NCI-H2196 (cell line): ENCODE results near the gene VAMP3.
A peak's percentile ranks its signal among the peaks of the same experiment; 100 is the strongest.

Experiments used
- DNase-seq: peaks from one replicate; lab custom pipeline; 2025; ENCODE audit not compliant: unreplicated experiment; lab: John Stamatoyannopoulos, UW

Gene VAMP3, protein sequence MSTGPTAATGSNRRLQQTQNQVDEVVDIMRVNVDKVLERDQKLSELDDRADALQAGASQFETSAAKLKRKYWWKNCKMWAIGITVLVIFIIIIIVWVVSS

DNA sequence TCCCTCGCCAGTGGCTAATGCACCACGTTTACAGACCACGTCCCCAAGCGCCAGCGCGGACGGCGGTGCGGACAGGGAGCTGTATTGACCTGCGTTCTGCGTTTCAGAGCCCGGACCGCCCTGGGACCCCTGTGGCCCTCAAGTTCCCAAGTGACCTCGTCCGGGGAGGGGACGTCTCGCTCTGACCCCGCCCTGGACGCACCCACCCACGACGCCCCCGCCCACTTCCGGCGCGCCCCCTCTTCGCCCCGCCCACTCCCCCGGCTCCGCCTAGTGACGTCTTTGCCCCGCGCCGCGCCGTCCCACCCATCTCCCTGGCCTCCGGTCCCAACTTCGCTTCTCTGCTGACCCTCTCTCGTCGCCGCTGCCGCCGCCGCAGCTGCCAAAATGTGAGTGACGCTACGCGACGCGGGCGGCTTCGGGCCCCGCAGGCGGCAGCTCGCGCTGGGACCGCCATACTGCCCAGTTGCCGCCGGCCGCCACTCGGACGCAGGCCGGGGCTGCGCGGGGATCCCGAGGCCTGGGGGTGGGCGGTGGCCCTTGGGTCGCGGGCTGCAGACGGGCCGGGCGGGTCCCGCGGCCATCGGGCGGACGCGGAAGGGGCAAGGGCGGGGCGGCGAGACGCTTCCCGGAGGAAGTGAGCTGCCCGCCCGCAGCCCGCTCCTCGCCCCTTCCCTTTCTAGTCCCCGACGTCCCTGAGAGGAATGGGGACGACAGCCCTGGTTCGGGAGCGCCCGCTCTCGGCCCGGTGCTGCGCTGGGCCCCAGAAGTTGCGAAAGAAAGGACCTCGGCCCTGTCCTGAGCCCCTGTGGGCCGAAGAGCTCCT lies at the start of gene VAMP3:
Gene VAMP3 (plus strand): TSS at position 300 of the 826 bp plus-strand sequence. CDS start 88 bp downstream, at position 388.
- peak; percentile 77 for DNase-seq

DNA sequence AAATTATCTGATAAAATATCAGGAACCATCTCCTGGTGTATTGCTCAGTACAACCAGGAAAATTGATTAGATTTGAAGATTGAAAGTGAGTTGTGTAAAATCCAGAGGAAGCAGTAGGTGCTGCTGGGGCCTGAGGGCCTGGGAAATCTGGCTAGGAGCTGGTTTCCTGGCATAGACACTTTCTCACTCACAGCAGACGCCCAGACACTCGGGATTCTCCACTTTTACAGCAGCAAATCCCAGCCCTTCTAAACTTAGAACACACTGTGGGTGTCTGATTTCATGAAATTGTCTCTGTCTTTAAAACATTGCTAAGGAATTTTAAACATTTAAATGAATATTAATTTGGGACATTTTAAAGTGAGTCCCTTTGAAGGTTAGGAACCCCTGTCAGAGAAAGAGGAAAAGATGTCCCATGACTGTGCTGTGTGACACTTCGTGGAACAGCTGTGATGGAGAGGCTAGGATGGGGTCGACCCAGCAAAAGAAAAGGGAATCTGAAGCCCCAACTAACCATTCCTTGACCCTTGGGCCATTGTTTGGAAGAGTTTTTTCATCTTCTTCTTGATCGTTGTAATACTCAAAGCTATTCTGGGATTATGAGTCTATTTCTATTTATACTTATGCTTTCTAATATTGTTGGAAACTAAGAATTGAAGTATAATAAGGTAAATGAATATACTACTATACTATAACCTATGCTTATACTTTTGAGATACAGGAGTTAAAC lies 49.0 kb upstream of the VAMP3 start:
- DNase-seq: no peak

DNA sequence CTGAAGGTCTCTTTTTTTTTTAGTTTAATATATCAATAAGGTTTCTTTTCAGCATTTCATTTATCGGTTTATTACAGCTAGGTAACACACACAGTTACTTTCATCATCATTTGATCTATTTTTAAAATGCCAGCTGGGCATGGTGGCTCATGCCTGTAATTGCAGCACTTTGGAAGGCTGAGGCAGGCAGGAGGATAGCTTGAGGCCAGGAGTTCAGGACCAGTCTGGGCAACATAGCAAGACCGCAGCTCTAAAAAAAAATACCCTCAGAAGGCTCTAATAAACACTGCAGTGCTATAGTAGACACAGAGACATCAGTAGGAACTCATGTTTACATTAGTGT lies 48.5 kb upstream of the VAMP3 start:
- DNase-seq: no peak

DNA sequence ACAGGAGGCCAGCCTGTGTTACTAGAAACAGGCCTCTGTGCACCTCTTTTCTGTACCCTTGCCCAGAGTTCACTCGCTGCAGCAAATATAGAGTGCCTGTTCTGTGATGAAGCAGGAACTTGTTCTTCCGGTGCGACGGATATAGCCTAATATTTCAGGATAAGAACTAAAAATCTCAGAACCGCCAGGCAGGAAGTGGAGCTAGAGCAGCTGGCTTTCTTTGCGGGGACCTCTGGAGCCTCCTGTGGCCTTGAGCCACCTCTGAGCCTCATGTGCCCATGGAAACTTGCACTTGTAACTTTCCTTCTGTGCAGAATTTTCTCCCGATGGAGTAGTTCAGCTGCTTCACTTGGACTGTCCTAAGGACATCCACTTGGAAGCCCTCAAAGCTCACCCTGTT lies 44.5 kb upstream of the VAMP3 start:
- no peak for DNase-seq

DNA sequence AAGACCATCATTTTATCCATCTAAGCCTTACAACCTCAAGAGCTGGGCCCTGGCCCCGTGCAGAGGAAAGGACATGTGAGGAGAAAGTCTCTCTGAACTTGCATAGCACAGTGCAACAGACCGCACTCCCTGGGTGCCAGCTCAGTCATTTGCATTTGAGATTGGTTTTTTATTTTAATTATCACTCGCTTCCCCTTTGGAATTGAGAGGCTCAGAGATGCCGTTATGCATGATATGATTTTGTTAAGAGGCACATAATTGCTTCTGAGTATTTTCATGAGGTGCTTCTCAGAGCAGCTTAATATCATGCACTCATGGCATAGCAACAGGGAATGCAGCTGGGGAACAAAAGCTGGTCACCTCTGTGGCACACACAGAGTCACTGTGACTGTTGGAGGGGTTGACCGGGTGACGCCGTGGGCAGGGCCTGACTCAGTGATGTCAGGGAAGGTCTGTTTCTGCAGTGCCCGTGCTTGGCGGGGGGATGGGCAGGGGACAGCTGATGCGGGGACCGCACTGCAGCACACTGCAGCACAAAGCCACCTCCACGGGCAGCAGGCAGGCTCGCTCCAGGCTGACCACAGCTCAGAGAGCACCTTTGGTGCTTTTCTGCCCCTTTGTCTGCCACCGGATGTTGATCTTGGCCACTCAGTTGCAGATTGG lies 43.2 kb upstream of the VAMP3 start:
- DNase-seq: no peak

DNA sequence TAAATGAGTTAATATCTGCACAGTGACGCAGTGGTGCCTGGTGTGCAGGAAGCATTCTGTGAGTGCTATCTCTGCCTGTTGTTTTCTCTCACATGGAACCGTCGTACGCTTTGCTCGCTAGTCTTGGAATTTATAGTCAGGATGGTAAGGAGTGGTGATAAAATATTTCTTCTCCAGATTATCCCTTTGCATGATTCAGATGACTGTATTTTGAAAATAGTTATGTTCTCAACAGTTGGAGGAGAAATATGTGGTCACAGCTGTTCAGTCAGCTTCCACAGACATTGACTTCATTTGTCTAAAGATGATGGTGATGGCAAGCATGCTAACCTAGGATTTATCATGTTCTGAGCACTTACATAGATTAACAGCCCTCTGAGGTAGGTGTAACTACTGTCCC lies 41.3 kb upstream of the VAMP3 start:
- DNase-seq: no peak

DNA sequence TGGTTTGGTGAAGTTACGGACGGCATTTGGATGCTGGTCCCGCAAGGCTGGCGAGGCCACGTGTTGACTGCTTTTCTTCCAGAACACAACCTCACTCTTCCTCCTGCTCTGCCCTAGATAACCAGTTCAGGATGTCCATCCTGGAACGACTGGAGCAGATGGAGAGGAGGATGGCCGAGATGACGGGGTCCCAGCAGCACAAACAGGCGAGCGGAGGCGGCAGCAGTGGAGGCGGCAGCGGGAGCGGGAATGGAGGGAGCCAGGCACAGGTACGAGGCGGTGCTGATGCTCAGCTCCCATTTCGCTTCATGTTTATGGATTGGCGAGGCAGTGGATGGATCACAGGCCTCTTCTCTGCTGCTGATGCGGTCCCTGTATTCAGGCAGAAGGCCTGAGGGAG lies 38.8 kb upstream of the VAMP3 start:
- DNase-seq: no peak

DNA sequence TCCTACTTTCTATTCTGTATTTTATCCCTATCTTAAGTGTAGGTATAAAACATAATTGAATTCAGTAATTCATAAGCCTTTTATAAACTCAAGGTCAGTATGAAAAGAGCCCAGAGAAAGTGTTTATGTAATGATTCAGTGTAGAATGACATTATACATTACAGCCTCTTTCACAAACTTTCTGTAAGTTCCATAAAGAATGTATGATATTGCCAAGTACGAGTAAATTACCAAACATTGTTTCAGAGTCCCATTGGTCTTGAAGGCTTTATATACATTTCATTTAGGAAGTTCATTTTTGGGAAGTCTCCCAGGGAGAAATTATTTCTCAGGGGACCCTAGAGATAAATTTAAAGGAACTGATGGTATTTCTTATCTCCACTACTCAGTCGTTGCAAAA lies 37.8 kb upstream of the VAMP3 start:
- DNase-seq: no peak

DNA sequence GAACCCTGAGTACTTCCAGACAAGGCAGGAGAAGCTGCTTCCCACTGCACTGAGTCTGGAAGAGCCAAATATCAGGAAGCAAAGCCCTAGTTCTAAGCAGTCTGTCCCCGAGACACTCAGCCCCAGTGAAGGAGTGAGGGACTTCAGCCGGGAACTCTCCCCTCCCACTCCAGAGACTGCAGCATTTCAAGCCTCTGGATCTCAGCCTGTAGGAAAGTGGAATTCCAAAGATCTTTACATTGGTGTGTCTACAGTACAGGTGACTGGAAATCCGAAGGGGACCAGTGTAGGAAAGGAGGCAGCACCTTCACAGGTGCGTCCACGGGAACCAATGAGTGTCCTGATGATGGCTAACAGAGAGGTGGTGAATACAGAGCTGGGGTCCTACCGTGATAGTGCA lies 33.1 kb upstream of the VAMP3 start:
- DNase-seq: no peak

DNA sequence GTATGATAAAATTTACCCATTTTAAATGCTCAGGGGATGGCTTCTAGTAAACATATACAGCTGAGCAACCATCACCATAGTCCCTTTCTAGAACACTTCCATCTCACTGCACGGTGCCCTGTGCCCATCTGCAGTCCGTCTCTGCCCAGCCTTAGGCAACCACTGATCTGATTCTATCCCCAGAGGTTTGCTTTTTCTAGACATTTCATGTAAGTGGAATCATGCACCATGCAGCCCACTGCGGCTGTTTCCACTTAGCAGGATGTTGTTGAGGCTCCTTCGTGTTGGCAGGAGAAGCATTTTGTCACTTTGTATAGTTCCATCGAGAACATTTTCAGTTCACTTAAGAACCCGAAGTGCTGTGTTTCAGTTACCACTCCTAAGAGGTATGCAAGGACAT lies 27.8 kb upstream of the VAMP3 start:
- DNase-seq: no peak

DNA sequence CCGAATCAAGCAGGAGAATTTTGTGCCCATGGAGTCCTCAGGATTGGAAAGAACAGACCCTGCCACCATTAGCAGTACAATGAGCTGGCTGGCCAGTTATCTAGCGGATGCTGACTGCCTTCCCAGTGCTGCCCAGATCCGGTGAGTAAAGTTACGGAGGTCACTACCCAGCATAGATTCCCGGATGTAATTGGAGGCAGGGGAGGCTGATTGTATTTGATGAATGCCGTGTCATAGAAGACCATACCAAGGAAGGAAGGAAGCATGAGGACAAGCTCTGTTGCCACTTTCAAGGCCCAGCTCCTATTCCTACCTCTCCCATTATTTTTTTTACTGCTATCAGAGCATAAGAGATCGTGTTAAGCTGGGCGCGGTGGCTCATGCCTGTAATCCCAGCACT lies 26.2 kb upstream of the VAMP3 start:
- DNase-seq: no peak

DNA sequence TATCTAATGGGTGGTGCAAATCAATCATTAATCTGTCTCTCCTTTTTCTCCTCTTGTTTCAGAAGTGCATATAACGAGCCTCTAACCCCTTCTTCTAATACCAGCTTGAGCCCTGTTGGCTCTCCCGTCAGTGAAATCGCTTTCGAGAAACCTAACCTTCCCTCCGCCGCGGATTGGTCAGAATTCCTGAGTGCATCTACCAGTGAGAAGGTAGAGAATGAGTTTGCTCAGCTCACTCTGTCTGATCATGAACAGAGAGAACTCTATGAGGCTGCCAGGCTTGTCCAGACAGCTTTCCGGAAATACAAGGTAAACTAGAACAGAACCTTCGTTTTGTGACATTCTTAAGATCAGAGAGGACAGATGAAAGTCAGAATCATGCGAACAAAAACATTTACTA lies 25.3 kb upstream of the VAMP3 start:
- DNase-seq: no peak

DNA sequence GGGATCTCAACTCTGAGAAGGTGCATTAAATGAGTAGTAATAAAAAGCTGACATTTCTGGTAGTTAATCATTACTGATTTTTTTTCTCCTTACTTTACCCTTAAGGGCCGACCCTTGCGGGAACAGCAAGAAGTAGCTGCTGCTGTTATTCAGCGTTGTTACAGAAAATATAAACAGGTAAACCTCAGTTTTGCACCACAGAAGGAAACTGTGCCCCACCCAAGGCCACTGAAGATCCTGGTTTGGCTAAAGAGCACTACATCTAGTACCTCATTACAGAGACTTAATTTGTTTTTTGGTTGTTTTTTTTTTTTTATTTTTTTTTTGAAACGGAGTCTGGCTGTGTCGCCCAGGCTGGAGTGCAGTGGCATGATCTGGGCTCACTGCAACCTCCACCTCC lies 23.5 kb upstream of the VAMP3 start:
- no peak for DNase-seq

DNA sequence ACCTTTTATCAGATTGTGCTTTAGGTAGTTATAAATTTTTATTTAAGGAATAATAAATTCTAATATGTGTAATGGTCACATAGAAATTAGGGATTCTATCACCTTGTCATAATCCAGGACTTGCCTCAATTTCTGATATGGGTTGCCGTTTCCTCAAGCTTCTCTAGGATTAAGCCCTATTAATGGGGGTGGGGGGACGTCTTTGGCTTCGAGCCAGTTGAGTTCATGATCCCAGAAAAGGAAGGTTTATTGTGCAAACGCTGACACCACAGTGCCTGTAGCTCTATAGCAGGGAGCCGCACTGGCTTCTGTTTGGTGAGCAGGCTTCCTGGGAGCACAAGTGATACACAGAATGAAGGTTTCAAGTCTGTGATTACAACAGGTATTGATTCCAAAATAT lies 22.0 kb upstream of the VAMP3 start:
- DNase-seq: no peak

DNA sequence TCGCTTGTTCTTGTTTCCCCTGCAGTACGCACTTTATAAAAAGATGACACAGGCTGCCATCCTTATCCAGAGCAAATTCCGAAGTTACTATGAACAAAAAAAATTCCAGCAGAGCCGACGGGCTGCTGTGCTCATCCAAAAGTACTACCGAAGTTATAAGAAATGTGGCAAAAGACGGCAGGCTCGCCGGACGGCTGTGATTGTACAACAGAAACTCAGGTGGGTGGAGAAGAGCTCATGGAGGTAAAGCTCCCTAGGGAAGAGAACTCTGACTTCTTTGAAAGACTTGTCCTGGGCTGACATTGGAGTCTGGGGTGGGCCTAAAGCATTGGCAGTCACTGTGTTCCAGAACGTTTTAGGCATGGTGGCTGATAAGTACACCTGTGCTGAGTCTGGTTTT lies 19.9 kb upstream of the VAMP3 start:
- DNase-seq: no peak

DNA sequence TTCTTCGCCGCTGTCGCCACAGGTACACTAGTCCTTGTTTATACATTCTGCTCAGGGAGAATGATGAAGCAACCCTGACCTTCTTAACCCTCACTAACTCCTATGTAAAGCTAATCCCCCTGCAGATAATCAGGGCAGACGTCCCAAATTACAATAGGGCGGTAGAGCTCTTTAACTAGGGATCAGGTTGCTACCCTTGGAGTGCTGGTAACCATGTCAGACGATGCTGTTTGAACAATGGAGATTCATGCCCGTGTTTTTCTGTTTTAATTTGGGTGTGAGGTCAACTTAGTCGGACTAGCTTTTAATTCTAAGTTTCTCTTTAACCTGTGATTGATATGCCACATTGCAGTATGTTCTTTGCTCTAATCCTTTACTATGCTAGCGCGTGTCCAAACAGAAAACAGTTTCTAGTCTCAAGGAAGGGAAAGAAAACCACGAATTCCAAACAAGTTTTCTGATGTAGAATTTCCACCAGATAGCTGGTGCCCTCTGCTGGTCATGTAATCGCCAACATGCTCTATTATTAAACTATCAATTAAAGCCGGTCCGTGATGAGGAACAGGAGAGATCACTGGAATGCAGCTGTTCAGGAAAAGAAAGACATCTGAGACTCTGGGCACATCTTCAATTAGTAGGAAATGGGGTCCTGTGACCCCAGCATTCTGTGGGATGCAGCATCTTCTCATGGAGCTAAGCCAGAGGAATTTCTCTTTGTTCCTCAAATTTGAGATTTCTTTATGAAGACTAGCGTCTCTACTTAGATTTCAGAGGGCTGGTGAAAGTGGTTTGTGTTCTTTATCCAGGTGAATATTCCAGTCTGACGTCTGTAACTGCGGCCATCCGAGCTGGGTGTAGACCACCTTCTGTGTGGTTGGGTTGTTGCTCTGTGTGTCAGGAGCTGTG lies 18.3 kb upstream of the VAMP3 start:
- peak; percentile 76 for DNase-seq

DNA sequence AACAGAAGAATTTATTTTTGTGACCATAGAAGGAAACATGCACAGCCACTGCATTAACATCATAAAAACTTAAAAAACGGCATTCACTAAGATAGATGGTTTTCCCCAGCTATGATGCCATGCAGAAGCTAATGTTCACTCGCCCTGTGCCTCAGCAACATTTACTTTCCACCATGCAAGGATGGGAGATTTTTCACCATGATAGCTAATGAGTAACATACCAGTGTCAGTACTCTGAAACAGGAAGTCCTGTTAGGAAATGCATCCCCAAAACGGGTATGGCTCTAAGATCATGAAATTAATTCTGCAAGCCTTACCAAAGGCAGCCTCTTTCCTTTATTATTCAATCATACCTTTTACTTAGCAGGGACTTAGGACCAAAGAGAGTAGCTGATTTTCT lies 17.5 kb upstream of the VAMP3 start:
- no peak for DNase-seq

DNA sequence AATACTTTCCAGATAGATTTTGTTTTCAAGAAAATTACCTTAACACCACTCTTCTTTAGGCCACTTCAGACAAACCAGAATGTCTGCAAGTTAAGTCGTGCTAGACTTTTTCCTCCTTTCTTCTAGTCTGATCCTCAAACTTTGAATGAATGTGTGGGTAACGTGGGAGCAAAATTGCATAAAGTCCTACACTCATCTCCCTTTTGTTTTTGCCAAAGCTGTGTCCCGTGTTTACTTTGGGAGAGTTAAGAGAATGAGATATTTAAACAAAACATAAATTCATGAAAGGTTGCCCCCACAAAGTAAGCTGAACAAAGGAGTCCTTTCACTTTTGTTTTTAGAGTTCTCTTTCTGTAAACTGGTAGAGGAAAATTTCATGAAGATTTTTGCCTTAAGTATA lies 16.9 kb upstream of the VAMP3 start:
- DNase-seq: no peak

DNA sequence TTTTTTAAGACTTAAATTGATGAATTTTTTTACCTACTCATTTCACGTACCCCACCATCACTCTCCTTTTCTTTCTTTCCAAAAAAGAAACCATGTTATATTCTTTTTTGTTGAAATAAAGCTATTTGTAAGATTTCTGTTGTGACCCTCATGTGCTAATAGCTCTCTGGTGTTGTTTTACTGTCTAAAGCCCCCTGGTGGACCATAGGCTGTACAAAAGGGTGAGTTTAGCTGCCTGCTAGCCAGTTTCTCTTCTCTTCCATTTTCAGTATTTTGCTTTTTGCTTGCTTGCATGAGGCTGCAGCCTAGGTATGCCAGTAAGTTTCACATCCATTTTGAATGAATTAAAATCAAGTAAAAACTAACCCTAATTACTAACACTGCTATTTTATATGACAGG lies 15.6 kb upstream of the VAMP3 start:
- no peak for DNase-seq

DNA sequence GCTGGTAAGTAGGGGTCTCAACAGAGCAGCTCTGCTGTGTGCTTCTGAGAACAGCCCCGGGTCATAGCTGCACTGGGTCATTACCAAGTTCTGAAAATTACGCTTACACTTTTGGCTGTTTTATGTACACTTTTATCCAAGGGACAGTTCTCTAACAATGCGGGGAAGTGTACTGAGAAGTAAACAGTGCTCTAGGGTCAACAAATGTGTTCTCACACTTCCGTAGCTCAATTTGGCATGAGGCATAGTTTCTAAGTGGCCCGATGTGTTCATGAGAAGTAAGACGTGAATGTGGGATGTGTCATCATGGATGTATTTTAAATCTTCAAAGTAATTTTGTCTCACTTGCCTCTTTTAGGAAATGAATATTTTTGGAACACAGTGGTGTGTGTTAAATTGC lies 10.9 kb upstream of the VAMP3 start:
- no peak for DNase-seq

DNA sequence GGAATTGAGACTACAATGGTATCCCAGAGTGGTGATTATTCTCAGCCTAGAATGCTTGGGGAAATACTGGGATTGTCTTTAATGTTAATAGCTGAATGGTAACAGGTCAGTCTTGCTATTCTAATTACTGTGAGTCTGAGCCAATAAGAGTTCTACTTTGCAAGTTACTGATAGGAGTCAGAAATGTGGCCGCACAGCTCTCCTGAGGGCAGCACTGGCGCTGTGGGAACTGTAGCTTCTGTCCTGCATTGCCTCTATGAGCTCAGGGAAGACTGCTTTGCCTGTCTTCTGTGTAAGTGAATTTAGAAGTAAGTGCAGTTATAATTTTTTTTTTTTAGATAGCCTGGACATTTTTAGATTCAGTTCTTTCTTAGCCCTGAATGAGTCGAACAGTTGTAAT lies 10.0 kb upstream of the VAMP3 start:
- DNase-seq: no peak
